Endothelial cell of umbilical vein (primary cell): ENCODE measurements around the gene OLFML2B. TPM values are rescaled to one million over a fixed set of nuclear protein-coding genes. Genes with fewer than 3 reads are reported as not detected.

Experiments used
- BruUV-seq: library from RNA; stranded (reverse); fragments of 400-500 nt; replicated peaks from 2 replicates; lab custom pipeline; 2021; lab: Mats Ljungman, UMichigan
- CTCF ChIA-PET: fragments of 300-600, 350-600 bp; sonication (Branson Sonifier 250); formaldehyde crosslinking; loops from one replicate; lab custom pipeline; 2021; ENCODE audit warnings: antibody characterized with exemption, inconsistent platforms; lab: Charles Lee
- POLR2A ChIA-PET: fragments of 300-600, 350-600 bp; sonication (Branson Sonifier 250); formaldehyde crosslinking; loops from one replicate; lab custom pipeline; 2021; ENCODE audit warnings: antibody characterized with exemption, inconsistent platforms; lab: Charles Lee
- DNase-seq: peaks from one replicate; pipeline ENCODE4 v3.0.0-alpha.2; 2011; ENCODE audit warnings: low read depth, low spot score
- FAIRE-seq: peaks from 2 replicates; lab custom pipeline; 2011; peaks lifted over from hg19 to GRCh38; lab: Jason Lieb, UNC
- H2AFZ ChIP-seq: 2 replicates; pipeline ENCODE4 v1.6.0; 2012; ENCODE audit warnings: low read depth, low read length, control low read depth, inconsistent platforms
- H3K27ac ChIP-seq: 2 replicates; pipeline ENCODE4 v1.5.1; 2011; ENCODE audit warnings: low read depth, mild to moderate bottlenecking, control low read depth, low read length, moderate library complexity; ENCODE audit not compliant: insufficient read depth
- H3K27me3 ChIP-seq, 2 experiments: 2 replicates each; pipeline versions ENCODE4 v1.6.0 to v1.6.1; 2011; ENCODE audit warnings: low read length in 2 of 2, mixed read lengths in 1 of 2; ENCODE audit not compliant: control insufficient read depth in 2 of 2, insufficient read depth in 2 of 2
- H3K36me3 ChIP-seq, 2 experiments: 2 replicates in 1 of 2; 3 replicates in 1 of 2; pipeline ENCODE4 v1.5.1; 2011; ENCODE audit warnings: low read length in 2 of 2, mild to moderate bottlenecking in 1 of 2, moderate library complexity in 1 of 2; ENCODE audit not compliant: control insufficient read depth in 2 of 2, insufficient read depth in 2 of 2; ENCODE audit errors: extremely low read depth in 1 of 2
- H3K4me1 ChIP-seq: 3 replicates; pipeline ENCODE4 v1.5.1; 2011; ENCODE audit warnings: mild to moderate bottlenecking, low read length; ENCODE audit not compliant: control insufficient read depth, insufficient read depth; ENCODE audit errors: extremely low read depth
- H3K4me2 ChIP-seq: 2 replicates; pipeline ENCODE4 v1.6.1; 2011; ENCODE audit warnings: low read length, control low read depth, mixed read lengths; ENCODE audit not compliant: insufficient read depth
- H3K4me3 ChIP-seq, 3 experiments: fragments of 200-600 bp in 1 of 3; sonication (generic), shearing (Covaris generic) in 1 of 3; replicated peaks in 1 of 3; 2 replicates each; pipeline ENCODE4 v1.5.1; 2011 to 2016; ENCODE audit warnings: control low read depth in 3 of 3, low read length in 3 of 3, mild to moderate bottlenecking in 2 of 3, inconsistent platforms in 1 of 3, low read depth in 1 of 3, moderate library complexity in 1 of 3; ENCODE audit not compliant: insufficient read depth in 1 of 3
- H3K79me2 ChIP-seq: 2 replicates; pipeline ENCODE4 v1.6.0; 2012; ENCODE audit warnings: low read length, inconsistent platforms; ENCODE audit not compliant: control insufficient read depth, insufficient read depth
- H3K9ac ChIP-seq: replicated peaks from 2 replicates; pipeline ENCODE3; 2011; ENCODE audit warnings: low read length, control low read depth; ENCODE audit not compliant: insufficient read depth; ENCODE audit errors: extremely low read depth
- H3K9me1 ChIP-seq: replicated peaks from 3 replicates; pipeline ENCODE4 v1.6.0; 2011; ENCODE audit warnings: mild to moderate bottlenecking, low read length; ENCODE audit not compliant: control insufficient read depth, insufficient read depth; ENCODE audit errors: extremely low read depth
- H3K9me3 ChIP-seq: replicated peaks from 2 replicates; pipeline ENCODE4 v1.5.1; 2012; ENCODE audit warnings: low read length, inconsistent platforms; ENCODE audit not compliant: control insufficient read depth, insufficient read depth
- H4K20me1 ChIP-seq: replicated peaks from 2 replicates; pipeline ENCODE3; 2011; ENCODE audit warnings: mild to moderate bottlenecking, low read length; ENCODE audit not compliant: control insufficient read depth, insufficient read depth; ENCODE audit errors: extremely low read depth
- CTCF ChIP-seq, 2 donors: IDR thresholded peaks; 1 replicate in 1 of 2; 2 replicates in 1 of 2; pipeline ENCODE4 v1.5.1; 2011; ENCODE audit warnings: low read length in 2 of 2, mild to moderate bottlenecking in 2 of 2, moderate library complexity in 2 of 2, control low read depth in 1 of 2, inconsistent platforms in 1 of 2, low read depth in 1 of 2; ENCODE audit not compliant: insufficient read depth in 1 of 2; ENCODE audit errors: extremely low read depth in 1 of 2
- EZH2 ChIP-seq: IDR thresholded peaks from 2 replicates; pipeline ENCODE4 v1.6.1; 2012; ENCODE audit warnings: borderline replicate concordance, low read depth, mild to moderate bottlenecking, moderate library complexity, low read length, inconsistent platforms; ENCODE audit not compliant: severe bottlenecking
- FOS ChIP-seq: IDR thresholded peaks from 2 replicates; pipeline ENCODE4 v1.6.1; 2011; ENCODE audit warnings: mild to moderate bottlenecking, low read length, moderate library complexity, borderline replicate concordance; ENCODE audit not compliant: insufficient read depth
- GATA2 ChIP-seq: IDR thresholded peaks from 2 replicates; pipeline ENCODE4 v1.7.0; 2011; ENCODE audit warnings: low read depth, mild to moderate bottlenecking, moderate library complexity, mixed read lengths, low read length; ENCODE audit not compliant: insufficient read length, insufficient read depth
- JUN ChIP-seq: IDR thresholded peaks from 2 replicates; pipeline ENCODE4 v1.6.1; 2011; ENCODE audit warnings: borderline replicate concordance, low read depth; ENCODE audit not compliant: insufficient read length, insufficient read depth
- MYC ChIP-seq: IDR thresholded peaks from one replicate; pipeline ENCODE4 v1.6.1; 2011; ENCODE audit warnings: mild to moderate bottlenecking, low read depth, low read length
- POLR2A ChIP-seq: IDR thresholded peaks from 2 replicates; pipeline ENCODE4 v1.6.1; 2012; ENCODE audit warnings: low read depth, mild to moderate bottlenecking, control low read depth, low read length
- POLR2AphosphoS5 ChIP-seq: IDR thresholded peaks from 2 replicates; pipeline ENCODE4 v1.6.1; 2012; ENCODE audit warnings: low read depth, mild to moderate bottlenecking, control low read depth, low read length, moderate library complexity; ENCODE audit not compliant: insufficient read depth
- dilution Hi-C: fragments of 300-500 bp; cut with MboI; formaldehyde crosslinking; loops from one replicate; pipeline ENCODE4 v1.15.0; 2019; ENCODE audit warnings: low sequenced_read_pairs; ENCODE audit not compliant: extremely low pct_ligation_motif_present
- intact Hi-C: fragments of 100-400 bp; cut with micrococcal nuclease; formaldehyde crosslinking; loops from one replicate; pipeline ENCODE4 v1.10.0; 2022
- polyA plus RNA-seq, 4 experiments: library from polyadenylated mRNA; depleted of rRNA in 3 of 4; stranded (reverse) in 3 of 4; unstranded in 1 of 4; fragments of >200 nt; gene quantifications; 2 replicates each; pipeline versions ENCODE4 v1.2.1 to v1.2.3, GENCODE V29; 2011 to 2012; ENCODE audit warnings: missing spikeins in 1 of 4
- total RNA-seq: library from RNA; stranded (reverse); gene quantifications from 2 replicates; pipeline ENCODE4 v1.2.3, GENCODE V29; 2021
- TF ChIP-seq, protein P1 (sequence below): IDR thresholded peaks from 2 replicates; pipeline ENCODE4 v1.6.1; 2011; ENCODE audit not compliant: insufficient read depth, insufficient read length

OLFML2B gene
- total and polyA plus RNA-seq, 2 donors (not counting 3 experiments of a cell fraction or from before 2014, with no cell fraction given): 0.58 to 0.62 TPM

- H3K4me2 ChIP-seq: no peak overlapping the region
- no peak overlapping the region for H2AFZ ChIP-seq
- H3K9me3 ChIP-seq: no peaks in the 10 kb centered on the region
- no peak overlapping the region for H3K27ac ChIP-seq
- CTCF ChIA-PET: no interaction called here
- no peak overlapping the region for H3K9ac ChIP-seq
- dilution Hi-C loops (no loop called here), intact Hi-C loops (no loop called here)
- no peaks in the 10 kb centered on the region for H4K20me1 ChIP-seq
- TF ChIP-seq FOS (no peak), CTCF (IDR thresholded peaks at IDR 0.05; ENCODE audit: extremely low read depth in 1 of 2, insufficient read depth in 1 of 2, low read depth in 1 of 2, low read length in 2 of 2) (no peak), JUN (no peak), MYC (no peak), EZH2 (no peak), POLR2AphosphoS5 (no peak), POLR2A (no peak), GATA2 (no peak)
- TF ChIP-seq, protein P1, sequence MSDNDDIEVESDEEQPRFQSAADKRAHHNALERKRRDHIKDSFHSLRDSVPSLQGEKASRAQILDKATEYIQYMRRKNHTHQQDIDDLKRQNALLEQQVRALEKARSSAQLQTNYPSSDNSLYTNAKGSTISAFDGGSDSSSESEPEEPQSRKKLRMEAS: no peak
- peaks cover 0 to 2% of the 10 kb centered on the region in 2 experiments for H3K27me3 ChIP-seq
- no peaks in the 10 kb centered on the region for H3K4me1 ChIP-seq
- DNase-seq (no peak), FAIRE-seq (no peak)
- BruUV-seq: no TSS peak
- POLR2A ChIA-PET: no interaction called here
- no peaks in the 10 kb centered on the region for H3K36me3 ChIP-seq
- H3K9me1 ChIP-seq: no peaks in the 10 kb centered on the region
- H3K79me2 ChIP-seq: no peaks in the 10 kb centered on the region
- H3K4me3 ChIP-seq: no peak overlapping the region
Observed at GRCh38 chr1:161970633-161971032, 53.0 kb downstream of the OLFML2B start.
